Right lobe of liver (tissue), 4 donors: Measurements from ENCODE around the gene PASK.

Experiments used
- POLR2A ChIP-seq: fragments of 450-650 bp; IDR thresholded peaks from one replicate; pipeline ENCODE4 v1.6.1; 2017; ENCODE audit warnings: antibody characterized with exemption, mild to moderate bottlenecking
- TF ChIP-seq, protein P1 (sequence below), 4 donors: fragments of 200-600 bp in 3 of 4; fragments of 450-650 bp in 1 of 4; IDR thresholded peaks; one replicate each; pipeline versions ENCODE4 v1.5.1 to v1.8.0; 2016 to 2022; ENCODE audit warnings: antibody characterized with exemption in 4 of 4, mild to moderate bottlenecking in 2 of 4
- donor health status: DM: no; HTN: no; CAD: no.
- donor health status: DM: no; HTN: no; CAD: no.
- donor health status: DM: no; HTN: yes; CAD: no.

DNA sequence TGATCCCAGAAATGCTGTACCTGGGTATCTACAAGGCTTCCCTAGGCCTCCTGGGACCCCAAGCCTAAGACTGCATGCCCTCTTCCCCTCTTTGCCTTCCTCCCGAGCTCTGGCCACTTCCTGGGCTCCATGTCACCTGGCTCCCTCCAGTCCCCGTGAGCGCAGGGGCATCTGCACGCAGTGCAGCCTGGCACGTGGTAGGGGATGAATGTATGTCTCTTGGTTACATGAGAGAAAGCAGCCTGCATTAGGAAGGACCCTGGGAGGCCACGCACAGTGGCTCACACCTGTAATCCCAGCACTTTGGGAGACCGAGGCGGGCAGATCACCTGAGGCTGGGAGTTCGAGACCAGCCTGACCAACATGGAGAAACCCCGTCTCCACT, 15.8 kb downstream of the PASK start:
- TF ChIP-seq POLR2A, result no peak
- TF ChIP-seq, protein P1, sequence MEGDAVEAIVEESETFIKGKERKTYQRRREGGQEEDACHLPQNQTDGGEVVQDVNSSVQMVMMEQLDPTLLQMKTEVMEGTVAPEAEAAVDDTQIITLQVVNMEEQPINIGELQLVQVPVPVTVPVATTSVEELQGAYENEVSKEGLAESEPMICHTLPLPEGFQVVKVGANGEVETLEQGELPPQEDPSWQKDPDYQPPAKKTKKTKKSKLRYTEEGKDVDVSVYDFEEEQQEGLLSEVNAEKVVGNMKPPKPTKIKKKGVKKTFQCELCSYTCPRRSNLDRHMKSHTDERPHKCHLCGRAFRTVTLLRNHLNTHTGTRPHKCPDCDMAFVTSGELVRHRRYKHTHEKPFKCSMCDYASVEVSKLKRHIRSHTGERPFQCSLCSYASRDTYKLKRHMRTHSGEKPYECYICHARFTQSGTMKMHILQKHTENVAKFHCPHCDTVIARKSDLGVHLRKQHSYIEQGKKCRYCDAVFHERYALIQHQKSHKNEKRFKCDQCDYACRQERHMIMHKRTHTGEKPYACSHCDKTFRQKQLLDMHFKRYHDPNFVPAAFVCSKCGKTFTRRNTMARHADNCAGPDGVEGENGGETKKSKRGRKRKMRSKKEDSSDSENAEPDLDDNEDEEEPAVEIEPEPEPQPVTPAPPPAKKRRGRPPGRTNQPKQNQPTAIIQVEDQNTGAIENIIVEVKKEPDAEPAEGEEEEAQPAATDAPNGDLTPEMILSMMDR (IDR thresholded peaks at IDR 0.05), result no peak
